Mucosa of stomach (tissue), 1 donor: ENCODE results near the gene LRRC27.

ENCODE experiments used
- H3K27me3 ChIP-seq: one replicate; pipeline ENCODE4 v1.7.0; 2013; ENCODE audit warnings: mild to moderate bottlenecking, low read length; ENCODE audit not compliant: control insufficient read depth, insufficient read depth
- H3K36me3 ChIP-seq: one replicate; pipeline ENCODE4 v1.7.0; 2013; ENCODE audit warnings: low read length; ENCODE audit not compliant: control insufficient read depth, insufficient read depth
- H3K4me1 ChIP-seq: one replicate; pipeline ENCODE4 v1.7.0; 2013; ENCODE audit warnings: mild to moderate bottlenecking, low read length; ENCODE audit not compliant: control insufficient read depth, insufficient read depth
- H3K4me3 ChIP-seq: one replicate; pipeline ENCODE4 v1.7.0; 2013; ENCODE audit warnings: low read length
- H3K9ac ChIP-seq: one replicate; pipeline ENCODE4 v1.7.0; 2013; ENCODE audit warnings: mild to moderate bottlenecking, low read length, moderate library complexity
- H3K9me3 ChIP-seq: one replicate; pipeline ENCODE4 v1.7.0; 2013; ENCODE audit warnings: mild to moderate bottlenecking, low read length, moderate library complexity; ENCODE audit not compliant: control insufficient read depth
- donor health status: Pancreatic carcinoma.

LRRC27 gene

DNA sequence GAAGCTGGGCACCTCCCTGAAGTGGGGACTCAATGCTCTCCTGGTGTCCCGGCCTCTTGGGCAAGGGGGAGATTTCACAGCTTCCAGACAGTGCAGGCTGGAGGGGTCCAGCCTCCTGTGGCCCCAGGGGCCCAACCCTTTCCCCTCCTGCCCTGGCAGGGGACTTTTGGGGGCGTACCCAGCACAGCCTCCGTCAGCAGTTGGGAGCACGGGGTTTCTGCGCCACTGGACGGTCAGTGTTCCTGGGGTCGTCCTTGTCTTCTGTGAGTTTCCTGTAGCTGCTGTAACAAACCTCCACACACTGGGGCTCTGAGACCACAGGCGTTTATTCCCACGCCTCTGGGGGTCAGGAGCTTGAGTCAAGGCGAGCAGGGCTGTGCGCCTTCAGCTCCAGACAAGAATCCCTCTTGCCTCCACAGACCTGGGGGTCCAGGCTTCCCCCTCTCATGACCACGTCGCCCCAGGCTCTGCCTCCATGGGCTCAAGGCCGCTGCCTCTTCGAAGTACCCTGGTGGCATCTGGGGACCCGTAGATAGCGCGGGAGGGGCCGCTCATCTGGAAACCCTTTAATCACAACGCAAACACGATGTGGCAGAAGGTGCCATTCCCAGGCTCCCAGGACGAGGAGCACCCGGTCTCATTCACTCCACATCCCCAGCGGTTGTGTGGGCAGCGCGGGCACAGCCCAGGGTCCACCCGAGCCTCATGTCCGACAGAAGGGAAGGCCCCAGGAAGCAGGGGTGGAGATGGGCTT lies 79.0 kb downstream of the LRRC27 start:
- H3K27me3 ChIP-seq = no peaks in the 10 kb centered on the region
- H3K9me3 ChIP-seq = no peaks in the 10 kb centered on the region
- H3K4me1 ChIP-seq = peaks cover 86% of the 10 kb centered on the region
- H3K4me3 ChIP-seq = no peak overlapping the region
- peak overlapping the region; percentile 55 for H3K9ac ChIP-seq
- peaks cover 10% of the 10 kb centered on the region for H3K36me3 ChIP-seq

DNA sequence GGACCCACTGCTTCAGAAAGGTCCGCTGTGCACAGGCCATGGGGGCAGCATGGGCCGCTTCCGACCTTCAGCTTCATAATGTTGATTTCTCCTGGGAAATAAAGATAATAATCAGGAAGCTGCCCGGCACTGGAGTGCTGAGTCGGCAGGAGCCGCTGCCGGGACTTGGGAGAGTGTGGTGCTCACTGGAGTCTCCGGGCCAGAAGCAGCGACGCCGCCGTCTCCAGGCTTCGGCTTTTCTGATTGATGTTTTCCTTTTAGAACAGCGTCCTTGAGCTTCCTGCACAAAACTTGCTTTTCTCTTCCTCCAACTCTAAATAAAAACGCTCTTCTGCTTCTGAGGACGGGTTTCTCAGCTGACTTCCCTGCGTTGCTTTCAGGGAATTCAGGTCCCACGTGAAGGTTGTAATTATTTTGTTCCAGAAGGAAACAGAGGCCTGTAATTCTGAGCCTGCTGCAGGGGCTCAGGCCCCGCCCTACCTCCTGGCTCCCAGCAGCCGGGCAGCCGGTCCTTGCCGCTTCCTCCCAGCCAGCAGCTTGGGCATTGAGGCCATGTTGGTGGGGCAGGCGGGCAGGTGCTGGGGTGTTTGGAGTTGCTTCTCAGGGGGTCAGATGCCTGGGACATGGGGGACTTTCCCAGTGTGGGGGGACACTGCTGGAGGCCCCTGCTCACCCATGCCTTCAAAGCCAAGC lies 79.7 kb downstream of the LRRC27 start:
- H3K4me3 ChIP-seq = no peak overlapping the region
- H3K4me1 ChIP-seq = peaks cover 78% of the 10 kb centered on the region
- peak overlapping the region; percentile 55 for H3K9ac ChIP-seq
- no peaks in the 10 kb centered on the region for H3K27me3 ChIP-seq
- no peaks in the 10 kb centered on the region for H3K9me3 ChIP-seq
- peaks cover 3% of the 10 kb centered on the region for H3K36me3 ChIP-seq

DNA sequence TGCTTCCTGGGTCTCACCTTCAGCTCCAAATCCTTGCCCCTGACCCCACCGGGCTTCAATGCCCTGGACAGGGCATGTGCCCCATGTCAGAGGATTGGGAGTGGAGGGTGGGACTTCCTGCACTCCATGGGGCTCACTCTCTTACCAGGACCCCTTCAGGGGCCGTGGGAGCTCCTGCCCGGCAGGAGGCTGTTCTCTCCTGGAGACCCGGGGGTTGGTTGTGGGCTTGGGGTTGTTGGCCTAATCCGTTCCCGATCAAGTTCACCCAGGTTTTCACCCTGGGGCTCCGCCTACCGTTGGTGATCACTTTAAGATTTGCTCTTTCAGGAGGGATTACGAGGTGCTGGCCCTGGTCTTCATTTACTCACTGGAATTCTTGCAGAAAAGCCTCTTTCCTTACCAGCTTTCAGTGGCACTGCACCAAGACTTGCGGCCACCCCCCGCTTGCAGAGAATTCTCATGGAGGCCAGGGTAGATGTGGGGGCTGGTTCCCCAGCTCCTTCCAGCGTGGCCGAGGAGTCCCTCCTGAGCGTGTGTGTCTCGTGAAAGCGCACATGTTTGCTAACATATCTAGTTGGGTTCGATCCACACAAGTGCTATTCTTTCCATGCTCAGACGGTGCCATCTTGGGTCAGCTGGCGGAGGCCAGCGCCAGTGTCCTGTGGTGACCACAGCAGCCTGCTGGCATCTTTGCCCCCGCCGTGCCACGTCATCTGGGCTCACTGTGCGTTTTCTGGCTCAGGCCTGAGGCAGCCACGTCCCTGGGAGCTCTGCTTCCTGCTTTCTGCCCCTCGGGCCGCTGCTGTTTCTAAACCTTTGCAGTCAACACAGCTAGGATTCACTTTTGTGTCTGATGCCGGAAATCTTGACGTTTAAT lies 80.6 kb downstream of the LRRC27 start:
- Histone ChIP-seq H3K36me3 (no peaks in the 10 kb centered on the region), H3K4me1 (peaks cover 78% of the 10 kb centered on the region), H3K9me3 (no peaks in the 10 kb centered on the region), H3K9ac (peak overlapping the region; percentile 55), H3K27me3 (no peaks in the 10 kb centered on the region), H3K4me3 (no peak overlapping the region)

DNA sequence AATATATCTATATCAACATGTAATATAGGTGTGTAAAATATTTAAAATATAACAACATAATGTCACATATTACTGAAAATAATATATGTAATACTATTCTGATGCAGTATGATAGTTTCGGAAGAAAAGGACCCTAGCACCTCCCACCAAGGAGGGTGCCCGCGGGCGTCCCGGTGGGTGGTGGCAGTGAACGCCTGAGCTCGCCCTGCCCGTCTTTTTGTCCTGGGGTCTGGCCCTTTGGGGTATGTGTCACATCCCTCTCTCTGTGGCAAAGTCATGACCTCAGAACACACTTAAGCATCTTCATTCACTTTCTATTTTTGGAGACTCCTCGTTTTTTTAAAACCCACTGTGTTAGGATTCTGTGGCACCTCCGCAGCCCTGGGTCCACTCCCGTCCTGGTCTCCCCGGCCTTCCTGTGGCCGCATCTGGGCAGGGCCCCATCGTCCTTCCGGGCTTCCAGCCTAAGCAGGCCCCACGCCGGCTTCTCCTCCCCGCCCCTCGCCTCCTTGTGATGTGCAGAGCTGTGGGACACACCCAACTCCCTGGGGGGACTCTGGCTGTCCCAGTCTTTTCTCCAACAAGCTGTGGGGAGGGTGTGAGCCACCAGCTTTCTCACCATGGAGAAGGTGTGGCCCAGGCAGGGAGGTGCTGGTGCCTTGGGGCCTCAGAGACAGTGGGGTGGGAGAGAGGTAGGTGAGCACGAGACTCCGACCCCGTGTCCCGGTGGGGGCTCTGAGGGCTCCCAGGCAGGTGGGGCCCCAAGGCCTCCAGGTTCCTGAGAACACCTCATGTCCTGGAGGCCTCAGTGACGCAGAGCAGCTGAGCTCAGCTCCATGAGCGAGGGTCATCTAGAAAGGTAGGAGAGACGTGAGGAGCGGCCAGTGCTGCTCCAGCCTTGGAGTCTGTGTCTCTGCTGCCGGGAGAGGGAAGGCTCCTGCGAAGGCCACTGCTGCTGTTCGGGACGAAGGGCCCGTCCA lies 81.5 kb downstream of the LRRC27 start:
- no peak overlapping the region for H3K4me3 ChIP-seq
- peak overlapping the region; percentile 33 for H3K9ac ChIP-seq
- H3K27me3 ChIP-seq = no peaks in the 10 kb centered on the region
- no peaks in the 10 kb centered on the region for H3K9me3 ChIP-seq
- peaks cover 78% of the 10 kb centered on the region for H3K4me1 ChIP-seq
- H3K36me3 ChIP-seq = no peaks in the 10 kb centered on the region

DNA sequence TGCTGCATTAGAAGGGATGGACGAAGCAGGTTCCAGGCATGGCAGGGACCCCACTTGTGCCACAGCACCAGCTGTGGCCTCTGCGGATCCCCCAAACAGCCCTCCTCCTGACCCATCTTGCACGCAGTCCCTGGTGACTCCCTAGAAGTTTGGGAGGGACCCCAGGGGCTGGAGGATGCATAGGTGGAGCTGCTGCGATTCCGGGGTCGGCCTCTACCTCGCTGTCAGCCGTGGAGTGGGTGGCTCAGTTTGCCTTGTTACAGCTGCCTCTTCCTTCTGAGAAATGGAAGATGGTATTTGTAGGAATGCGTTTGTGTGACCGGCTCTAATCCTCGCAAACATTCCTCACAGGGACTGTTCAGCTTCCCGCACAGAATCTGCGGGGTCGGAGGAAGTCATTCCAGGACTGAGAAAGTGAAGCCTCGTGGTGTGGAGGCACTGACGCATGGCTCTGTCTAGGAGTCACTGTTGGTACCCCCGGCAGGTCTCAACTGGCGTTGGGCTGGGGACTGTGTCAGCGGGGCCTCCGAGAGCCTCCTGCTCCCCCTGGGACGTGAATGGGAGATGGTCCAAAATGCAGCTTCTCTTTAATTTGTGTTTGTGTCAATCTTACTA lies 82.5 kb downstream of the LRRC27 start:
- no peaks in the 10 kb centered on the region for H3K27me3 ChIP-seq
- H3K9me3 ChIP-seq = no peaks in the 10 kb centered on the region
- no peak overlapping the region for H3K9ac ChIP-seq
- no peaks in the 10 kb centered on the region for H3K36me3 ChIP-seq
- peaks cover 75% of the 10 kb centered on the region for H3K4me1 ChIP-seq
- H3K4me3 ChIP-seq = no peak overlapping the region

DNA sequence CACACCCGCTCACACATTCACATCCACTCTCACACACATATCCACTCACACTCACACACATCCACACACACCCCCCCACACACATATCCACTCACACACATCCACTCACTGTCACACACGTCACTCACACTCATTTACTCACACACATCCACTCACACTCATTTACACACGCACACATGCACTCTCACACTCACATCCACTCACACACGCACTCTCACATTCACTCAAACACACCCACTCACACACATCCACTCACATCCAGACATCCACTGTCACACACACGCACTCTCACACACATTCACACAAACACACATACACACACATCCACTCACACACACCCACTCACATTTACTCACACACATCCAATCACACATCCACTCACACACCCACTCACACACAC lies 83.3 kb downstream of the LRRC27 start:
- peaks cover 75% of the 10 kb centered on the region for H3K4me1 ChIP-seq
- H3K27me3 ChIP-seq = no peaks in the 10 kb centered on the region
- H3K9ac ChIP-seq = peak overlapping the region; percentile 16
- no peaks in the 10 kb centered on the region for H3K36me3 ChIP-seq
- no peaks in the 10 kb centered on the region for H3K9me3 ChIP-seq
- H3K4me3 ChIP-seq = no peak overlapping the region

DNA sequence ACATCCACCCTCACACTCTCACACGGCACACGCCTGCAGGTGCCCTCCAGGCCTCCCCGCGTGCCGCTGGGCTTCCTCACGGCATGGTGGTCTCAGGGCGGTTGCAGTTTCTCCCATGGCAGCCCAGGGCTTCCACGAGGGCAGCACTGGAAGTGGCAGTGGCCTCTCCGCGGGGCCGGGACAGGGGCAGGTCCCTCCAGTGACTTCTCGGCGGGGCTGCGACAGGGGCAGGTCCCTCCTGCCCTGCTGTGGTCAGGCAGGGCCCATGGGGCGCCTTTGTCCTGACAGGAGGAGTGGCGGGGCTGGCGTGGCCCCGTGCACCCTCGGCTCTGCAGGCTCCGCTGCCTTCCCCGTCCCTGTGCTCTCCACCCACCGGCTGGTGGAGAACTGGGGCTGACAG lies 84.0 kb downstream of the LRRC27 start:
- H3K9ac ChIP-seq = no peak overlapping the region
- H3K36me3 ChIP-seq = no peaks in the 10 kb centered on the region
- no peaks in the 10 kb centered on the region for H3K9me3 ChIP-seq
- H3K4me1 ChIP-seq = peaks cover 75% of the 10 kb centered on the region
- H3K27me3 ChIP-seq = no peaks in the 10 kb centered on the region
- no peak overlapping the region for H3K4me3 ChIP-seq

DNA sequence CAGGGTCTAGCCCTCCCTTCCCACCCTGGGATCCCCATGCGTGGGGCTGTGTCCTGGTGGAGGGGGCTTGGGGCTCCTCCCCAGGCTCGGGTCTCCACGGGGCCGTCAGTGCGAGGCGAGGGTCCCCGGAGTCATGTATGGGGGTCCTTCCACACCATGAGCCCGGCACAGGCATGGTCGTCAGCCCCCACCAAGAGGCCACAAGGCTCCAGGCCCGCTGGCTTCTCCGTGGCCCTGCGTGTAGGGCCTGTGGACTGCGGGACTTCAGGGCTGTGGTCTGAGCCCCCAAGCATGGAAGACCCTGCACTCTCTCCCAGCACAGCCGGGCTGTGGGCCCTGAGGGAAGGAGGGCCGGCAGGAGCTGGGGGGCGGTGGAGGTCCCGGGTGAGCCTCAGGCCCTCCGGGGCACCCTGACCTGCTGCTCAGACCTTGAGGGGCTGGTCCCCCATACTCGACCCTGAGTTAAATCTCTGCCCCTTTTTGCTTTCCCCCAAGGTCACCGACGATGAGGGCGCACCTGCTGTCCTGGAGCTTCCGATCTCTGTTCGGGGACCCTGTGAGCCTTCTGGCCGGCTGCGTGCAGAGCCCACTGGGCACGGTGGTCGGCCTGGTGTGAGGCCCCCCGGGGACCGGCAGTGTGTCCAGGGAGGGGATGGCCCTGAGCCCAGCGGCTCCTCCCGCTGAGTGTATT lies 84.7 kb downstream of the LRRC27 start:
- Histone ChIP-seq H3K27me3 (no peaks in the 10 kb centered on the region), H3K4me3 (no peak overlapping the region), H3K36me3 (no peaks in the 10 kb centered on the region), H3K9ac (no peak overlapping the region), H3K9me3 (no peaks in the 10 kb centered on the region), H3K4me1 (peaks cover 75% of the 10 kb centered on the region)

DNA sequence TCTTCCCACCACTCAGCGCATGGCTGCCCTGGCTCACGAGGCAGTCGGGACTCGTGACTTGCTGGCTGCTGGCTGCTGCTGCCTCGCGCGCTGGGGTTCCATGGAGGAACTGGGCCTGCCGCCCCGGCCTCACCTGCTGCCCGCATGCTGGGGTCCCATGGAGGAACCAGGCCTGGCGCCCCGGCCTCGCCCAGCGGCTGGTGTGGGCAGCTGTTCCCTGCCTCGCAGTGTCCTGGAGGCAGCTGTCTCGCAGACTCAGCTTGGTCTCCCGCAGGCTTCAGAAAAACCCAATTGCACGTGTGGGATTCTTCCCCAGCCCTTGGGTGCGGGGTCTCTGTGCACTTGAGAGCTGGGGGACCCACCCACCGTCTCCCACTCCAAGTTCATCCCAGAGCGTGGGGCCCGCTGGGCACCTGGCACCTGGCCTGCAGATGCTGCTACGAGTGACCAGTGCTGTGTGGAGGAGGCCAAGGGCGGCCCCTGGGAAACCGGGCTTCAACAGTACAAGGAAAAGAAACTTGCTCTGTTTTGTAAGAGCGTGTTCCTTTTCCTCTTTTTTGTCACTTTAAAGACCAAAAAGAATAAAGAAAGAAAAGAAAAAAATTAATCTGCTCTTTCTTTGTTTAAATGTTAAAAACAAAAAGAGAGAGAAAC lies 85.4 kb downstream of the LRRC27 start:
- H3K27me3 ChIP-seq = no peaks in the 10 kb centered on the region
- no peaks in the 10 kb centered on the region for H3K9me3 ChIP-seq
- peak overlapping the region; percentile 78 for H3K9ac ChIP-seq
- H3K4me3 ChIP-seq = no peak overlapping the region
- peaks cover under 1% of the 10 kb centered on the region for H3K36me3 ChIP-seq
- peaks cover 75% of the 10 kb centered on the region for H3K4me1 ChIP-seq

DNA sequence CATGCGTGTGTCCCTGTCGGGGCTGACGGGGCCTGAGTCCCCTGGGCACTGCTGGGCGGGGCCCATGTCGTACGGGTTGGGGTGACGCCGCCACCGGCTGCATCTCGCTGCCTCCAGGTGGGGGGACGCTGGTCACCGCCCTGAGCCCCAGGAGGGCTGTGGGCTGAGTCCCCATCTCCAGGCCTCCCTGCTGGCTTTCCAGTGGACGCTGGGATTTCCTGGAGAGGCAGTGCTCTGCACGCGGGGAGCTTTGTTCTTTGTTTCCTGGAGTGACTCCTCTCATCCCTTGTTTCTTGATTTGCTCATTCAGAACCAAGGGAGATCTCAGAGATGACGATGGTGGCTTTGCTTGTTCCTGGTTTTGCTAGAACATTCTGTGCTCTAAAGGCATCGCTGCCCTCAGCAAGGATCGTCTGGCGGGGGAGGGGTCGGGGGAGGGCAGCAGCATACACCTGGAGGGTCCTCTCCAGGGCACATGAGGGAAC lies 86.0 kb downstream of the LRRC27 start:
- peak overlapping the region; percentile 78 for H3K9ac ChIP-seq
- no peaks in the 10 kb centered on the region for H3K9me3 ChIP-seq
- H3K4me1 ChIP-seq = peaks cover 74% of the 10 kb centered on the region
- H3K27me3 ChIP-seq = no peaks in the 10 kb centered on the region
- peaks cover 5% of the 10 kb centered on the region for H3K36me3 ChIP-seq
- no peak overlapping the region for H3K4me3 ChIP-seq
